ENCODE data around the gene TSPAN32. TPM values are rescaled to one million over a fixed set of nuclear protein-coding genes. Genes with fewer than 3 reads are reported as not detected.

TSPAN32 gene
- total RNA-seq, 2 experiments from 2014 or later = 77.6 to 98.9 TPM

GRCh38 chr11:2305140-2305778 lies 3.4 kb downstream of the TSPAN32 start:
- ChIA-PET POLR2A (no interaction called here), CTCF (interaction anchor here (0.6 to 7.0 kb wide), 35 partner anchors 9 to 1704 kb away, joined by 3 to 134 read pairs (median 4); partner anchors contain the start of genes ASCL2, CD81 and TSSC4)
- Mint-ChIP-seq H3K4me1 (peaks cover 47% of the 10 kb centered on the region), H3K9me3 (no peaks in the 10 kb centered on the region), H3K36me3 (ENCODE audit: low read depth) (peaks cover 24% of the 10 kb centered on the region), H3K27me3 (no peaks in the 10 kb centered on the region), H3K4me3 (peak overlapping the region; percentile 96), H3K27ac (peak overlapping the region; percentile 96)
- peak; percentile 71 for DNase-seq

- CTCF ChIA-PET = interaction anchor here (0.7 to 7.0 kb wide), 26 partner anchors 9 to 586 kb away, joined by 3 to 134 read pairs (median 4); partner anchors contain the start of genes ASCL2, CD81 and TSSC4
- peaks cover 43% of the 10 kb centered on the region for H3K4me1 Mint-ChIP-seq
- H3K27me3 Mint-ChIP-seq = no peaks in the 10 kb centered on the region
Observed at GRCh38 chr11:2305788-2306451, 4.1 kb downstream of the TSPAN32 start.

GRCh38 chr11:2306452-2306823 lies 4.6 kb downstream of the TSPAN32 start:
- peak overlapping the region; percentile 96 for H3K4me3 Mint-ChIP-seq
- POLR2A ChIA-PET = interaction anchor here (0.7 kb wide), 1 partner anchor 14 kb away, joined by 3 read pairs; no protein-coding TSS in a partner anchor
- no peak for DNase-seq

More at GRCh38 chr11:2305788-2306451, 4.1 kb downstream of the TSPAN32 start:
- H3K9me3 Mint-ChIP-seq = no peaks in the 10 kb centered on the region
- DNase-seq = peak; percentile 42
- peak overlapping the region; percentile 96 for H3K4me3 Mint-ChIP-seq
- peak overlapping the region; percentile 96 for H3K27ac Mint-ChIP-seq
- POLR2A ChIA-PET = interaction anchor here (0.7 kb wide), 1 partner anchor 14 kb away, joined by 3 read pairs; no protein-coding TSS in a partner anchor
- peaks cover 21% of the 10 kb centered on the region for H3K36me3 Mint-ChIP-seq (ENCODE audit: low read depth)

GRCh38 chr11:2306877-2307500 lies 5.2 kb downstream of the TSPAN32 start:
- H3K27me3 Mint-ChIP-seq = no peaks in the 10 kb centered on the region
- H3K36me3 Mint-ChIP-seq (ENCODE audit: low read depth) = peaks cover 17% of the 10 kb centered on the region
- POLR2A ChIA-PET = no interaction called here
- peaks cover 37% of the 10 kb centered on the region for H3K4me1 Mint-ChIP-seq
- no peaks in the 10 kb centered on the region for H3K9me3 Mint-ChIP-seq
- no peak overlapping the region for H3K4me3 Mint-ChIP-seq
- no peak for DNase-seq
- no peak overlapping the region for H3K27ac Mint-ChIP-seq
- CTCF ChIA-PET = interaction anchor here (1.0 to 7.0 kb wide), 8 partner anchors 23 to 582 kb away, joined by 3 to 134 read pairs (median 5); partner anchors contain the start of genes CD81 and TSSC4

More at GRCh38 chr11:2306452-2306823, 4.6 kb downstream of the TSPAN32 start:
- Mint-ChIP-seq H3K36me3 (ENCODE audit: low read depth) (peaks cover 21% of the 10 kb centered on the region), H3K9me3 (no peaks in the 10 kb centered on the region), H3K27me3 (no peaks in the 10 kb centered on the region), H3K4me1 (peaks cover 43% of the 10 kb centered on the region), H3K27ac (peak overlapping the region; percentile 96)
- CTCF ChIA-PET = interaction anchor here (1.0 to 7.0 kb wide), 12 partner anchors 9 to 582 kb away, joined by 3 to 134 read pairs (median 5); partner anchors contain the start of genes ASCL2, CD81 and TSSC4

GRCh38 chr11:2307501-2308331 lies 5.9 kb downstream of the TSPAN32 start:
- H3K36me3 Mint-ChIP-seq (ENCODE audit: low read depth) = peaks cover 14% of the 10 kb centered on the region
- no peaks in the 10 kb centered on the region for H3K9me3 Mint-ChIP-seq
- ChIA-PET POLR2A (no interaction called here), CTCF (interaction anchor here (1.5 to 7.0 kb wide), 3 partner anchors 23 to 114 kb away, joined by 3 to 134 read pairs (median 18); no protein-coding TSS in a partner anchor)
- no peaks in the 10 kb centered on the region for H3K27me3 Mint-ChIP-seq
- no peak overlapping the region for H3K4me3 Mint-ChIP-seq
- H3K27ac Mint-ChIP-seq = peak overlapping the region; percentile 50
- no peak for DNase-seq
- H3K4me1 Mint-ChIP-seq = peaks cover 33% of the 10 kb centered on the region

- Mint-ChIP-seq H3K27ac (no peak overlapping the region), H3K4me3 (no peak overlapping the region), H3K9me3 (no peaks in the 10 kb centered on the region), H3K4me1 (peaks cover 26% of the 10 kb centered on the region), H3K36me3 (ENCODE audit: low read depth) (peaks cover 13% of the 10 kb centered on the region), H3K27me3 (no peaks in the 10 kb centered on the region)
- CTCF ChIA-PET = interaction anchor here (1.0 to 7.0 kb wide), 3 partner anchors 74 to 112 kb away, joined by 3 to 134 read pairs (median 13); partner anchors contain the start of gene TSSC4
- DNase-seq = no peak
- POLR2A ChIA-PET = no interaction called here
Observed at GRCh38 chr11:2308713-2309112, 6.9 kb downstream of the TSPAN32 start.

- no peaks in the 10 kb centered on the region for H3K9me3 Mint-ChIP-seq
- H3K36me3 Mint-ChIP-seq (ENCODE audit: low read depth) = peaks cover 13% of the 10 kb centered on the region
- no peak for DNase-seq
- POLR2A ChIA-PET = no interaction called here
- H3K4me1 Mint-ChIP-seq = peaks cover 21% of the 10 kb centered on the region
- H3K27ac Mint-ChIP-seq = no peak overlapping the region
- H3K27me3 Mint-ChIP-seq = no peaks in the 10 kb centered on the region
- CTCF ChIA-PET = interaction anchor here (1.0 to 7.0 kb wide), 3 partner anchors 74 to 111 kb away, joined by 3 to 134 read pairs (median 13); partner anchors contain the start of gene TSSC4
- H3K4me3 Mint-ChIP-seq = no peak overlapping the region
Observed at GRCh38 chr11:2309251-2310072, 7.6 kb downstream of the TSPAN32 start.

GRCh38 chr11:2310073-2310785 lies 8.4 kb downstream of the TSPAN32 start:
- no peaks in the 10 kb centered on the region for H3K9me3 Mint-ChIP-seq
- H3K27ac Mint-ChIP-seq = no peak overlapping the region
- ChIA-PET CTCF (interaction anchor here (3.2 to 7.0 kb wide), 2 partner anchors 90 to 110 kb away, joined by 13 to 134 read pairs; partner anchors contain the start of gene TSSC4), POLR2A (no interaction called here)
- no peaks in the 10 kb centered on the region for H3K27me3 Mint-ChIP-seq
- DNase-seq = no peak
- peaks cover 10% of the 10 kb centered on the region for H3K36me3 Mint-ChIP-seq (ENCODE audit: low read depth)
- peaks cover 16% of the 10 kb centered on the region for H3K4me1 Mint-ChIP-seq
- H3K4me3 Mint-ChIP-seq = no peak overlapping the region

GRCh38 chr11:2310786-2311352 lies 9.1 kb downstream of the TSPAN32 start:
- H3K36me3 Mint-ChIP-seq (ENCODE audit: low read depth) = peaks cover 9% of the 10 kb centered on the region
- no peak for DNase-seq
- H3K4me1 Mint-ChIP-seq = peaks cover 10% of the 10 kb centered on the region
- POLR2A ChIA-PET = no interaction called here
- no peaks in the 10 kb centered on the region for H3K9me3 Mint-ChIP-seq
- CTCF ChIA-PET = interaction anchor here (3.2 kb wide), 1 partner anchor 89 kb away, joined by 13 read pairs; the partner anchor contains the start of gene TSSC4
- no peaks in the 10 kb centered on the region for H3K27me3 Mint-ChIP-seq
- no peak overlapping the region for H3K27ac Mint-ChIP-seq
- no peak overlapping the region for H3K4me3 Mint-ChIP-seq

- Mint-ChIP-seq H3K36me3 (ENCODE audit: low read depth) (peaks cover 4% of the 10 kb centered on the region), H3K4me3 (no peak overlapping the region), H3K27ac (no peak overlapping the region), H3K27me3 (no peaks in the 10 kb centered on the region), H3K9me3 (no peaks in the 10 kb centered on the region), H3K4me1 (peaks cover 4% of the 10 kb centered on the region)
- no peak for DNase-seq
- POLR2A ChIA-PET = no interaction called here
- CTCF ChIA-PET = interaction anchor here (3.2 kb wide), 1 partner anchor 89 kb away, joined by 13 read pairs; the partner anchor contains the start of gene TSSC4
Observed at GRCh38 chr11:2311353-2312133, 9.7 kb downstream of the TSPAN32 start.

Data from activated CD4-positive, alpha-beta T cell treated with anti-CD3 and anti-CD28 coated beads, Interleukin-2, amount 10 ng/mL, durations not matched to agents 7 days and 5 days (primary cell).